ENCODE results near the gene MCTS1.
"Not testable (repeated sequence)": the region's sequence is repeated elsewhere in the genome, so short reads cannot be mapped to it uniquely, and the experiment has no call there.

Gene MCTS1

GRCh38 chrX:120603707-120604360 is at the start of gene MCTS1:
Gene MCTS1 (plus strand): TSS chrX:120604101. CDS start chrX:120604237, 136 bp downstream.
- DNase-seq: peak; percentile 51 to 60

GRCh38 chrX:120556251-120556650 is 47.6 kb upstream of the MCTS1 start:
- no peak for DNase-seq

GRCh38 chrX:120559804-120560203 is 44.1 kb upstream of the MCTS1 start:
- no peak for DNase-seq

GRCh38 chrX:120560405-120560841 is 43.5 kb upstream of the MCTS1 start:
- peak in 1 of 2 donors; percentile 21 for DNase-seq

- peak; percentile 75 to 76 for DNase-seq
Observed at GRCh38 chrX:120560842-120561633, 42.9 kb upstream of the MCTS1 start, which contains the start of gene CUL4B. Gene CUL4B (minus strand): TSS chrX:120560962. CDS start chrX:120560638, 324 bp downstream.

- no peak for DNase-seq
Observed at GRCh38 chrX:120561634-120562568, 42.0 kb upstream of the MCTS1 start.

- no peak for DNase-seq
Observed at GRCh38 chrX:120562569-120562926, 41.4 kb upstream of the MCTS1 start.

GRCh38 chrX:120564925-120565324 is 39.0 kb upstream of the MCTS1 start:
- DNase-seq: no peak

- DNase-seq: no peak
Observed at GRCh38 chrX:120566817-120567216, 37.1 kb upstream of the MCTS1 start.

- no peak for DNase-seq
Observed at GRCh38 chrX:120568035-120568434, 35.9 kb upstream of the MCTS1 start.

GRCh38 chrX:120568609-120569008 is 35.3 kb upstream of the MCTS1 start:
- no peak for DNase-seq

- DNase-seq: no peak
Observed at GRCh38 chrX:120570011-120570600, 33.8 kb upstream of the MCTS1 start.

GRCh38 chrX:120573806-120574205 is 30.1 kb upstream of the MCTS1 start:
- DNase-seq: not testable (repeated sequence)

GRCh38 chrX:120575379-120576114 is 28.4 kb upstream of the MCTS1 start:
- no peak for DNase-seq

GRCh38 chrX:120585702-120586101 is 18.2 kb upstream of the MCTS1 start:
- DNase-seq: no peak

GRCh38 chrX:120604361-120604782 is 471 bp downstream of the MCTS1 start:
- DNase-seq: peak in 1 of 2 donors; percentile 1

- DNase-seq: no peak
Observed at GRCh38 chrX:120612086-120612485, 8.2 kb downstream of the MCTS1 start.

GRCh38 chrX:120614816-120615215 is 10.9 kb downstream of the MCTS1 start:
- no peak for DNase-seq

- DNase-seq: no peak
Observed at GRCh38 chrX:120617996-120618630, 14.2 kb downstream of the MCTS1 start.

- no peak for DNase-seq
Observed at GRCh38 chrX:120625371-120625770, 21.5 kb downstream of the MCTS1 start.

All from stimulated activated CD4-positive, alpha-beta T cell treated with anti-CD3 and anti-CD28 coated beads, Interleukin-2, amount 100 ng/mL, for 48 hours (primary cell).